ENCODE data around the gene SH3RF3.

The SH3RF3 gene

GRCh38 chr2:109395494-109396201 is 266.6 kb downstream of the SH3RF3 start:
- Histone ChIP-seq H3K27ac (no peak overlapping the region; a peak in 1 of 22 replicates), H3K4me1 (peaks cover 26 to 75% (median 53%) of the 10 kb centered on the region in 10 experiments), H3K9ac (peak overlapping the region in 6 of 11 experiments; percentile 0 to 37 (median 12); a peak in 4 of 22 replicates), H3K36me3 (peaks cover 0 to 83% (median 45%) of the 10 kb centered on the region in 11 experiments; a peak in 20 of 22 replicates), H3K4me2 (peak overlapping the region; percentile 60 to 90 (median 71)), H3K9me3 (replicated peaks in 1 of 11) (no peaks in the 10 kb centered on the region), H3K27me3 (no peaks in the 10 kb centered on the region), H4K20me1 (peaks cover 7 to 100% (median 92%) of the 10 kb centered on the region in 11 experiments; a peak in 20 of 22 replicates), H3K4me3 (no peak overlapping the region)
- no peak for TF ChIP-seq Cebpa-rat (IDR thresholded peaks at IDR 0.05)

GRCh38 chr2:109396202-109397180 is 267.5 kb downstream of the SH3RF3 start:
- no peak for TF ChIP-seq Cebpa-rat (IDR thresholded peaks at IDR 0.05)
- no peak overlapping the region for H3K4me3 ChIP-seq
- no peaks in the 10 kb centered on the region for H3K9me3 ChIP-seq (replicated peaks in 1 of 11)
- peaks cover 0 to 84% (median 52%) of the 10 kb centered on the region in 11 experiments; a peak in 20 of 22 replicates for H3K36me3 ChIP-seq
- peak overlapping the region in 8 of 11 experiments; percentile 0 to 32 (median 12); a peak in 8 of 22 replicates for H3K9ac ChIP-seq
- H3K4me1 ChIP-seq, result peaks cover 30 to 75% (median 55%) of the 10 kb centered on the region in 10 experiments
- H3K4me2 ChIP-seq, result peak overlapping the region; percentile 60 to 90 (median 71)
- peak overlapping the region in 2 of 11 experiments; percentile 34 to 44; a peak in 2 of 22 replicates for H3K27ac ChIP-seq
- no peaks in the 10 kb centered on the region for H3K27me3 ChIP-seq
- peaks cover 8 to 100% (median 92%) of the 10 kb centered on the region in 11 experiments; a peak in 19 of 22 replicates for H4K20me1 ChIP-seq

- TF ChIP-seq Cebpa-rat (IDR thresholded peaks at IDR 0.05), result no peak
- Histone ChIP-seq H3K4me2 (peak overlapping the region; percentile 60 to 90 (median 71); a peak in 19 of 22 replicates), H3K9ac (peak overlapping the region in 1 of 11 experiments; percentile 37; a peak in 2 of 22 replicates), H3K9me3 (replicated peaks in 1 of 11) (no peaks in the 10 kb centered on the region), H3K4me3 (no peak overlapping the region), H4K20me1 (peaks cover 22 to 100% (median 93%) of the 10 kb centered on the region in 11 experiments; a peak in 20 of 22 replicates), H3K4me1 (peaks cover 44 to 78% (median 69%) of the 10 kb centered on the region in 10 experiments), H3K27me3 (no peaks in the 10 kb centered on the region), H3K36me3 (peaks cover 0 to 80% (median 42%) of the 10 kb centered on the region in 11 experiments; a peak in 20 of 22 replicates), H3K27ac (no peak overlapping the region)
These were observed 268.9 kb downstream of the SH3RF3 start for GRCh38 chr2:109397893-109398292.

- Histone ChIP-seq H3K4me2 (peak overlapping the region in 4 of 11 experiments; percentile 81 to 90 (median 86); a peak in 6 of 22 replicates), H3K9ac (no peak overlapping the region), H3K36me3 (peaks cover 0 to 75% (median 38%) of the 10 kb centered on the region in 11 experiments; a peak in 20 of 22 replicates), H3K9me3 (replicated peaks in 1 of 11) (no peaks in the 10 kb centered on the region), H4K20me1 (peaks cover 28 to 100% (median 93%) of the 10 kb centered on the region in 11 experiments; a peak in 20 of 22 replicates), H3K4me1 (peaks cover 50 to 78% (median 73%) of the 10 kb centered on the region in 10 experiments), H3K27ac (no peak overlapping the region), H3K4me3 (no peak overlapping the region), H3K27me3 (no peaks in the 10 kb centered on the region)
- no peak for TF ChIP-seq Cebpa-rat (IDR thresholded peaks at IDR 0.05)
These were observed 269.5 kb downstream of the SH3RF3 start for GRCh38 chr2:109398366-109399015.

- H3K27me3 ChIP-seq, result no peaks in the 10 kb centered on the region
- peaks cover 0 to 75% (median 36%) of the 10 kb centered on the region in 11 experiments; a peak in 20 of 22 replicates for H3K36me3 ChIP-seq
- peaks cover 56 to 83% (median 77%) of the 10 kb centered on the region in 10 experiments for H3K4me1 ChIP-seq
- no peak overlapping the region for H3K9ac ChIP-seq
- H3K4me3 ChIP-seq, result no peak overlapping the region
- H3K9me3 ChIP-seq (replicated peaks in 1 of 11), result no peaks in the 10 kb centered on the region
- no peak overlapping the region for H3K27ac ChIP-seq
- no peak overlapping the region for H3K4me2 ChIP-seq
- H4K20me1 ChIP-seq, result peaks cover 31 to 100% (median 93%) of the 10 kb centered on the region in 11 experiments; a peak in 20 of 22 replicates
- no peak for TF ChIP-seq Cebpa-rat (IDR thresholded peaks at IDR 0.05)
These were observed 270.1 kb downstream of the SH3RF3 start for GRCh38 chr2:109399066-109399465.

GRCh38 chr2:109400102-109400501 is 271.1 kb downstream of the SH3RF3 start:
- no peak overlapping the region for H3K4me2 ChIP-seq
- no peak overlapping the region for H3K27ac ChIP-seq
- H3K27me3 ChIP-seq, result no peaks in the 10 kb centered on the region
- H3K9me3 ChIP-seq (replicated peaks in 1 of 11), result no peaks in the 10 kb centered on the region
- peaks cover 0 to 82% (median 40%) of the 10 kb centered on the region in 11 experiments; a peak in 20 of 22 replicates for H3K36me3 ChIP-seq
- no peak overlapping the region for H3K9ac ChIP-seq
- no peak for TF ChIP-seq Cebpa-rat (IDR thresholded peaks at IDR 0.05)
- H4K20me1 ChIP-seq, result peaks cover 31 to 100% (median 93%) of the 10 kb centered on the region in 11 experiments; a peak in 20 of 22 replicates
- H3K4me3 ChIP-seq, result no peak overlapping the region
- H3K4me1 ChIP-seq, result peaks cover 64 to 78% (median 76%) of the 10 kb centered on the region in 10 experiments

GRCh38 chr2:109401370-109401769 is 272.4 kb downstream of the SH3RF3 start:
- no peak overlapping the region for H3K27ac ChIP-seq
- no peaks in the 10 kb centered on the region for H3K9me3 ChIP-seq (replicated peaks in 1 of 11)
- no peaks in the 10 kb centered on the region for H3K27me3 ChIP-seq
- H3K4me2 ChIP-seq, result peak overlapping the region; percentile 76 to 95 (median 88)
- H3K36me3 ChIP-seq, result peaks cover 0 to 82% (median 51%) of the 10 kb centered on the region in 11 experiments; a peak in 20 of 22 replicates
- no peak for TF ChIP-seq Cebpa-rat (IDR thresholded peaks at IDR 0.05)
- H3K4me3 ChIP-seq, result no peak overlapping the region
- H3K9ac ChIP-seq, result no peak overlapping the region
- H3K4me1 ChIP-seq, result peaks cover 56 to 77% (median 74%) of the 10 kb centered on the region in 10 experiments
- H4K20me1 ChIP-seq, result peaks cover 31 to 100% (median 93%) of the 10 kb centered on the region in 11 experiments; a peak in 20 of 22 replicates

GRCh38 chr2:109402180-109402579 is 273.2 kb downstream of the SH3RF3 start:
- Histone ChIP-seq H3K9ac (peak overlapping the region in 6 of 11 experiments; percentile 11 to 67 (median 52); a peak in 13 of 22 replicates), H3K4me3 (peak overlapping the region in 4 of 10 experiments; percentile 4 to 39 (median 22); a peak in 2 of 20 replicates), H3K9me3 (replicated peaks in 1 of 11) (no peaks in the 10 kb centered on the region), H4K20me1 (peaks cover 25 to 100% (median 93%) of the 10 kb centered on the region in 11 experiments; a peak in 20 of 22 replicates), H3K4me1 (peaks cover 51 to 77% (median 74%) of the 10 kb centered on the region in 10 experiments), H3K36me3 (peaks cover 0 to 86% (median 57%) of the 10 kb centered on the region in 11 experiments; a peak in 20 of 22 replicates), H3K27ac (peak overlapping the region in 7 of 11 experiments; percentile 1 to 66 (median 57); a peak in 11 of 22 replicates), H3K4me2 (peak overlapping the region; percentile 76 to 95 (median 88)), H3K27me3 (no peaks in the 10 kb centered on the region)
- no peak for TF ChIP-seq Cebpa-rat (IDR thresholded peaks at IDR 0.05)

Measured in BLaER1 treated with 17β-estradiol and CSF1 and Interleukin-3, amounts not matched to agents 10 nM and 100 nM (cell line).